Transverse colon (tissue), 4 donors: ENCODE measurements around the gene SYCE3.

Experiments
- CTCF ChIP-seq, 5 experiments: fragments of 200-600 bp in 3 of 5; fragments of 450-650 bp in 2 of 5; sonication (generic) in 3 of 5; IDR thresholded peaks; 1 replicate in 2 of 5; 2 replicates in 3 of 5; pipeline ENCODE4 v1.5.1; 2016 to 2017; ENCODE audit warnings: antibody characterized with exemption in 5 of 5, inconsistent platforms in 3 of 5, mild to moderate bottlenecking in 2 of 5, moderate library complexity in 1 of 5
- EP300 ChIP-seq: sonication (generic); formaldehyde crosslinking; IDR thresholded peaks from one replicate; pipeline ENCODE4 v1.6.1; 2017; ENCODE audit warnings: antibody characterized with exemption, low read depth
- POLR2A ChIP-seq: fragments of 450-650 bp; IDR thresholded peaks from one replicate; pipeline ENCODE4 v1.6.1; 2016; ENCODE audit warnings: antibody characterized with exemption, mild to moderate bottlenecking, moderate library complexity
- POLR2AphosphoS5 ChIP-seq, 3 donors: sonication (generic); formaldehyde crosslinking; IDR thresholded peaks; one replicate each; pipeline ENCODE4 v1.6.1; 2016; ENCODE audit warnings: antibody characterized with exemption in 3 of 3

GRCh38 chr22:50602338-50602700, 39.6 kb upstream of the SYCE3 start:
- TF ChIP-seq CTCF (IDR thresholded peaks at IDR 0.05) (no peak), POLR2A (no peak), EP300 (no peak), POLR2AphosphoS5 (IDR thresholded peaks at IDR 0.05) (no peak)
